ENCODE data around the gene ERCC3.
"Not testable (repeated sequence)": the region's sequence is repeated elsewhere in the genome, so short reads cannot be mapped to it uniquely, and the experiment has no call there.

ERCC3 gene

DNA sequence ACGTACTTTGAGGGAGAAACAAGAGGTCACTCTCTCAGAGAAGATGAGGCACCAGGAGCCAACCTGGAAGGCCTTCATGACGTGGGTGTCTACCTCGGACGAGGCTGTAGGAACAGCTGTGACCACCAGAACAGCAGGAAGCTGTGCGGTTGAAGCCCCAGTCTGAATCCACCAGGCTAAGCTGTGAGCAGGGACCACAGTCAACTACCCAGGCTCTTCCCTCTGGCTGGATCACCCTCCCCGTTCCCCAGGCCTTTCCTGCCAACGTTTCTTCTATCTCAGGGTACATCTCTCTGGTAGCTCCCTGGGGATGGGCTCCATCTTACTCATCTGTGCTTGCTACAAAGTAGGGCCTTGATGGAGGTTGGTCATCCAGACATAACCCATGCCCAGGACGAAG is 37.1 kb downstream of the ERCC3 start:
- no peaks in the 10 kb centered on the region for H3K36me3 ChIP-seq (ENCODE audit: control insufficient read depth, insufficient read depth, low read length)
- TF ChIP-seq, protein P1, sequence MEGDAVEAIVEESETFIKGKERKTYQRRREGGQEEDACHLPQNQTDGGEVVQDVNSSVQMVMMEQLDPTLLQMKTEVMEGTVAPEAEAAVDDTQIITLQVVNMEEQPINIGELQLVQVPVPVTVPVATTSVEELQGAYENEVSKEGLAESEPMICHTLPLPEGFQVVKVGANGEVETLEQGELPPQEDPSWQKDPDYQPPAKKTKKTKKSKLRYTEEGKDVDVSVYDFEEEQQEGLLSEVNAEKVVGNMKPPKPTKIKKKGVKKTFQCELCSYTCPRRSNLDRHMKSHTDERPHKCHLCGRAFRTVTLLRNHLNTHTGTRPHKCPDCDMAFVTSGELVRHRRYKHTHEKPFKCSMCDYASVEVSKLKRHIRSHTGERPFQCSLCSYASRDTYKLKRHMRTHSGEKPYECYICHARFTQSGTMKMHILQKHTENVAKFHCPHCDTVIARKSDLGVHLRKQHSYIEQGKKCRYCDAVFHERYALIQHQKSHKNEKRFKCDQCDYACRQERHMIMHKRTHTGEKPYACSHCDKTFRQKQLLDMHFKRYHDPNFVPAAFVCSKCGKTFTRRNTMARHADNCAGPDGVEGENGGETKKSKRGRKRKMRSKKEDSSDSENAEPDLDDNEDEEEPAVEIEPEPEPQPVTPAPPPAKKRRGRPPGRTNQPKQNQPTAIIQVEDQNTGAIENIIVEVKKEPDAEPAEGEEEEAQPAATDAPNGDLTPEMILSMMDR (IDR thresholded peaks at IDR 0.05) = no peak
- H3K9ac ChIP-seq = no peak overlapping the region
- no peak overlapping the region for H3K4me2 ChIP-seq (ENCODE audit: low read length)
- H3K27ac ChIP-seq = no peak overlapping the region
- no peaks in the 10 kb centered on the region for H3K4me1 ChIP-seq
- no peak overlapping the region for H2AFZ ChIP-seq
- no peaks in the 10 kb centered on the region for H3K9me3 ChIP-seq (ENCODE audit: control insufficient read depth, low read length)
- no peak overlapping the region for H3K4me3 ChIP-seq (ENCODE audit: low read depth, low read length)
- H3K27me3 ChIP-seq (ENCODE audit: control insufficient read depth, insufficient read depth, low read length) = no peaks in the 10 kb centered on the region
- no peaks in the 10 kb centered on the region for H3K79me2 ChIP-seq

DNA sequence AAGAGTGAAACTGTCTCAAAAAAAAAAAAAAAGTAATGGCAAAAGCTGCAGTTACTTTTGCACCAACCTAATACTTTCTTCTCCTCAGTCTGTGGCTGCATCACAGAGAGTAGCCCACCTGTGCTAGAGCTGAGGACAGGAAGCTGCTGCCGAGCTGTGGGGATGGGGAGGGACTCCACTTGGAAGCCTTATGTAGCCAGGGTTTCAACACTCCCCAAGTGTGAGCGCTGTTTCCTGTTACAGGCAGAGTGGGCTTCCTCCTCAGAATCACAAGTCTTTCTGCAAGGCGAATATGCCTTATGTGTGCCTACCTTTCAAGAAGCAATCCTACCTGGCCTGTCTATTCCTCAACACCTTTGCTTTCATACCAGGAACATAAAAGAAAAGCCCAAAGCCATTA is 37.6 kb downstream of the ERCC3 start:
- H3K9me3 ChIP-seq (ENCODE audit: control insufficient read depth, low read length) = no peaks in the 10 kb centered on the region
- H3K4me1 ChIP-seq = no peaks in the 10 kb centered on the region
- no peaks in the 10 kb centered on the region for H3K27me3 ChIP-seq (ENCODE audit: control insufficient read depth, insufficient read depth, low read length)
- H3K36me3 ChIP-seq (ENCODE audit: control insufficient read depth, insufficient read depth, low read length) = no peaks in the 10 kb centered on the region
- H3K27ac ChIP-seq = no peak overlapping the region
- H3K79me2 ChIP-seq = no peaks in the 10 kb centered on the region
- no peak overlapping the region for H3K9ac ChIP-seq
- H3K4me3 ChIP-seq (ENCODE audit: low read depth, low read length) = no peak overlapping the region
- no peak overlapping the region for H2AFZ ChIP-seq
- no peak overlapping the region for H3K4me2 ChIP-seq (ENCODE audit: low read length)
- TF ChIP-seq, protein P1 (IDR thresholded peaks at IDR 0.05) = no peak

DNA sequence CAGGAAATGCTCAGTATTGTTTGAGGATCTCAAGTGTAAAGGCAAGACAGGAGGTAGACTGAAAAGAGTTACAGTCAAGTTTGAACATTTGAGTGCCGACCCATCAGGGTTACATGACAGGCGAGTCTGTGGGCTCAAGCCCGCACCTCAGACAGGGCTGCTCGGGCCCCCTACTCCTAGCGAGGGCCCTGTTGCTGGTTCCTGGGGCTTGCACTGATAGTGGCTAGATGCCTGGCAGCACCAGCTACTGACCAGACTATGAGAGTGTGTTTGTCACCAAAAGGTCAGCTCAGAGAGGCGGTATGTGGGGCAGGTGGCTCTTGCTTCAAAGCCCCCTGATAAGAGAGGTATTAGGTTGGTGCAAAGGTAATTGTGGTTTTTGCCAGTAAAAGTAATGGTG is 38.2 kb downstream of the ERCC3 start:
- H3K9me3 ChIP-seq (ENCODE audit: control insufficient read depth, low read length) = no peaks in the 10 kb centered on the region
- H3K79me2 ChIP-seq = no peaks in the 10 kb centered on the region
- H3K4me2 ChIP-seq (ENCODE audit: low read length) = no peak overlapping the region
- H3K4me1 ChIP-seq = no peaks in the 10 kb centered on the region
- no peak overlapping the region for H3K4me3 ChIP-seq (ENCODE audit: low read depth, low read length)
- no peaks in the 10 kb centered on the region for H3K27me3 ChIP-seq (ENCODE audit: control insufficient read depth, insufficient read depth, low read length)
- no peak overlapping the region for H3K9ac ChIP-seq
- TF ChIP-seq, protein P1 (IDR thresholded peaks at IDR 0.05) = no peak
- no peak overlapping the region for H2AFZ ChIP-seq
- H3K36me3 ChIP-seq (ENCODE audit: control insufficient read depth, insufficient read depth, low read length) = no peaks in the 10 kb centered on the region
- no peak overlapping the region for H3K27ac ChIP-seq

DNA sequence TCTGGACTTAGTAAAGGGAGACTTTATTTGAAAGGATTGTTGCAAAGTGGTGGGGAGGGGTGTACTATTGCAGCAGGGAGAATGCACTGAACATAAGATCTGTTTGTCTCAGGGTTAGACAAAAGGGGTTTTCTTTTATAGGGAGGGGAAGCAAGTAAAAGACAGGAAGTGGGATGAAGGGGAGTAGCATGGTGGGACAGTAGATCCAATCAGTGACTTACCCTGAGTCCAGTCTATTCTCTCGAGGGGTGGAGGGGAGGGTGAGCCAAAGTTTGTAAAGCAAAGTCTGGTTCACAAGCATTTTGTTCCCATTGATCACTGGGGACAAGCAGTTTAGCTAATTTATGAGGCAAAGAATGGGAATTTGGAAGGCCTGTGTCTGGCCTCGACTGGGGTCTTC is 38.8 kb downstream of the ERCC3 start:
- Histone ChIP-seq H3K4me1 (no peaks in the 10 kb centered on the region), H3K79me2 (no peaks in the 10 kb centered on the region), H3K9ac (no peak overlapping the region), H3K9me3 (ENCODE audit: control insufficient read depth, low read length) (no peaks in the 10 kb centered on the region), H2AFZ (no peak overlapping the region), H3K4me3 (ENCODE audit: low read depth, low read length) (no peak overlapping the region), H3K36me3 (ENCODE audit: control insufficient read depth, insufficient read depth, low read length) (no peaks in the 10 kb centered on the region), H3K27me3 (ENCODE audit: control insufficient read depth, insufficient read depth, low read length) (no peaks in the 10 kb centered on the region), H3K4me2 (ENCODE audit: low read length) (no peak overlapping the region), H3K27ac (no peak overlapping the region)
- TF ChIP-seq, protein P1 (IDR thresholded peaks at IDR 0.05) = no peak

DNA sequence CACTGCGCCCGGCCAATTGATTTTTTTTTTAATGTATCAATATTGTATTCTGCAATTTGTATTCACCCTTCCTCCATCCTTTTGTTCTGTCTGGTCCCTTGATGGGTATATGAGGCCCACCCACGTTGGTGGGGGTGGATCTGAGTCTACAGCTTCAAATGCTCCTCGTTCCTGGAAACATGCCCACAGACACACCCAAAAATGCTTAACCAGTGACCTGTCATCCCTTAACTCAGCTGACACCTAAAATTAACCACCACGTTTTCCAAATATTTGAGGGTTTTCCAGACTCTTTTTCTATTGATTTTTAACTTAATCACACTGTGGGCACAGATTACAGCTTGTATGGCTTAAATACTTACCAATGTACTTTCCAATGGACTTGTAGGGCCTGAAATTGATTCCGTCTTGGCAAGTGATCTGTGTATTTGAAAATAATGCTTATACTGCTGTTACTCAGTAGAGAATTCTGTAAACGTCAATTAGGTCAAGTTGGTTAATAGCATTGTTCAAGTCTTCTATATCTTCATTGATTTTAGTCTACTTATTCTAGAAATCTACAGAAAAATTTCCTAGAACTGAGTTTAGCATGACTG is 39.5 kb downstream of the ERCC3 start:
- TF ChIP-seq, protein P1 (IDR thresholded peaks at IDR 0.05) = no peak
- Histone ChIP-seq H3K4me1 (no peaks in the 10 kb centered on the region), H3K27me3 (ENCODE audit: control insufficient read depth, insufficient read depth, low read length) (no peaks in the 10 kb centered on the region), H3K9ac (no peak overlapping the region), H3K36me3 (ENCODE audit: control insufficient read depth, insufficient read depth, low read length) (no peaks in the 10 kb centered on the region), H3K27ac (no peak overlapping the region), H3K4me3 (ENCODE audit: low read depth, low read length) (no peak overlapping the region), H2AFZ (no peak overlapping the region), H3K79me2 (no peaks in the 10 kb centered on the region), H3K4me2 (ENCODE audit: low read length) (no peak overlapping the region), H3K9me3 (ENCODE audit: control insufficient read depth, low read length) (no peaks in the 10 kb centered on the region)

DNA sequence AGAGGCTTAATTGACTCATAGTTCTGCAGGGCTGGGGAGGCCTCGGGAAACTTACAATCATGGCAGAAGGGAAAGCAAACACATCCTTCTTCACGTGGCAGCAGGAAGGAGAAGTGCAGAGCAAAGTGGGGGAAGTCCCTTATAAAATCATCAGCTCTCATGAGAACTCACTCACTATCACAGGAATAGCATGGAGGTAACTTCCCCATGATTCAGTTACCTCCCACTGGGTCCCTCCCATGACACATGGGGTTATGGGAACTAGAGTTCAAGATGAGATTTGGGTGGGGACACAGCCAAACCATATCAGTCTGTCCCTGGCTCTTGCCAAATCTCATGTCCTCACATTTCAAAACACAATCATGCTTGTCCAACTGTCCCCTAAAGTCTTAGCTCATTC is 52.8 kb downstream of the ERCC3 start:
- H3K79me2 ChIP-seq; H3K9ac ChIP-seq; H3K4me1 ChIP-seq; H3K4me3 ChIP-seq (ENCODE audit: low read depth, low read length); H3K36me3 ChIP-seq (ENCODE audit: control insufficient read depth, insufficient read depth, low read length); H3K27ac ChIP-seq; H2AFZ ChIP-seq; H3K4me2 ChIP-seq (ENCODE audit: low read length); H3K27me3 ChIP-seq (ENCODE audit: control insufficient read depth, insufficient read depth, low read length); H3K9me3 ChIP-seq (ENCODE audit: control insufficient read depth, low read length): not testable (repeated sequence)

Measured in parathyroid adenoma (tissue), 2 donors.